GM12891 (cell line): ENCODE results near the gene NCF4.

Experiments used
- POLR2A ChIP-seq: IDR thresholded peaks from 2 replicates; pipeline ENCODE4 v1.6.1; 2011; ENCODE audit warnings: low read depth, low read length, control low read depth
- POLR2AphosphoS5 ChIP-seq: IDR thresholded peaks from 2 replicates; pipeline ENCODE4 v1.6.1; 2011; ENCODE audit warnings: low read depth, low read length, control low read depth
- SPI1 ChIP-seq: IDR thresholded peaks from 2 replicates; pipeline ENCODE4 v1.6.1; 2011; ENCODE audit warnings: low read depth, low read length, control low read depth
- TAF1 ChIP-seq: IDR thresholded peaks from 2 replicates; pipeline ENCODE4 v1.6.1; 2011; ENCODE audit warnings: low read depth, low read length, control low read depth

GRCh38 chr22:36818010-36818642, 42.7 kb upstream of the NCF4 start:
- TF ChIP-seq POLR2AphosphoS5 (no peak), POLR2A (no peak), TAF1 (no peak), SPI1 (no peak)
